OCI-LY7 (cell line): ENCODE results near the gene ATP5F1E.

ENCODE experiments used
- EZH2phosphoT487 ChIP-seq: fragments of 200-600 bp; sonication (generic); IDR thresholded peaks from 2 replicates; pipeline ENCODE4 v1.6.1; 2018; ENCODE audit warnings: low read depth, borderline replicate concordance, mild to moderate bottlenecking, mixed run types, antibody characterized with exemption, low read length, moderate library complexity, mixed read lengths
- TF ChIP-seq, protein P1 (sequence below): fragments of 200-600 bp; sonication (generic); conservative IDR thresholded peaks from 2 replicates; pipeline ENCODE4 v1.5.1; 2014; ENCODE audit warnings: mild to moderate bottlenecking, antibody characterized with exemption, low read length, moderate library complexity, mixed read lengths

DNA sequence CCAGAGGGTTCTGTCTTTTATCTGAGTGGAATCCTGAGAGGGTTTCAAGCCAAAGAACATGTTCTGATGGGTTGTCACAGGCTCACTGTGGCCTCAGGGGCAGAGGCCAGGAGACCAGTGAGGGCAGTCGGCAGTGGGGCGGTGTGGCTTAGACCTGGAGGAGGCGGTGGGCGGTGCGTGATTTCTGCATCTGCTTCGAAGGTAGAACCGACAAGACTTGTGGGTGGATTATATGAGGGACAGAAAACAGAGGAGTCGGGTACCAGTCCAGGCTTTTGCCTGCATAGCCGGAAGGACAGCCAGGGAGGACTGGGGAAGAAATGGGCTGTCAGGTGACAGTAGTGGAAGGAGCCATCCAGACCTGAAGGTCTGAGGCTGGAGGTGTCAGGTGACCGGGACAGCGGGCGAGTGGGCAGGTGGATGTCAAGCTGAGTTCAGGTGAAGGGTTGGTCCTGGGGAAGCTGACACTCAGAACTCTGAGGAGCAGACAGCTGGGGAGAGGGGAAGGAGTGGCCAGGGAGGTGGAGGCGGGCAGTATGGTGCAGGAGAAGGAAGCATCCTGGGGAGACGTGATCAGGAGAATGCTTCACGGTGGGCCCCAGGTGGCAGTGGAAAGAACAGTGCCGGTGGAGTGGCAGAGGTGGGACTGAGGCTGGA, 28.2 kb downstream of the ATP5F1E start:
- TF ChIP-seq, protein P1, sequence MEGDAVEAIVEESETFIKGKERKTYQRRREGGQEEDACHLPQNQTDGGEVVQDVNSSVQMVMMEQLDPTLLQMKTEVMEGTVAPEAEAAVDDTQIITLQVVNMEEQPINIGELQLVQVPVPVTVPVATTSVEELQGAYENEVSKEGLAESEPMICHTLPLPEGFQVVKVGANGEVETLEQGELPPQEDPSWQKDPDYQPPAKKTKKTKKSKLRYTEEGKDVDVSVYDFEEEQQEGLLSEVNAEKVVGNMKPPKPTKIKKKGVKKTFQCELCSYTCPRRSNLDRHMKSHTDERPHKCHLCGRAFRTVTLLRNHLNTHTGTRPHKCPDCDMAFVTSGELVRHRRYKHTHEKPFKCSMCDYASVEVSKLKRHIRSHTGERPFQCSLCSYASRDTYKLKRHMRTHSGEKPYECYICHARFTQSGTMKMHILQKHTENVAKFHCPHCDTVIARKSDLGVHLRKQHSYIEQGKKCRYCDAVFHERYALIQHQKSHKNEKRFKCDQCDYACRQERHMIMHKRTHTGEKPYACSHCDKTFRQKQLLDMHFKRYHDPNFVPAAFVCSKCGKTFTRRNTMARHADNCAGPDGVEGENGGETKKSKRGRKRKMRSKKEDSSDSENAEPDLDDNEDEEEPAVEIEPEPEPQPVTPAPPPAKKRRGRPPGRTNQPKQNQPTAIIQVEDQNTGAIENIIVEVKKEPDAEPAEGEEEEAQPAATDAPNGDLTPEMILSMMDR, result no peak
- TF ChIP-seq EZH2phosphoT487, result no peak
